Choroid plexus epithelial cell (primary cell): ENCODE data around the gene LAIR2.

Experiments used
- DNase-seq: peaks from one replicate; pipeline ENCODE4 v3.0.0-alpha.2; 2010; ENCODE audit warnings: low read depth
- H3K4me3 ChIP-seq: 2 replicates; pipeline ENCODE4 v1.5.1; 2011; ENCODE audit warnings: low read depth, mild to moderate bottlenecking, control low read depth, low read length, moderate library complexity
- CTCF ChIP-seq: conservative IDR thresholded peaks from 2 replicates; pipeline ENCODE4 v1.5.1; 2011; ENCODE audit warnings: low read depth, mild to moderate bottlenecking, control low read depth, inconsistent platforms, low read length, moderate library complexity

Gene LAIR2

GRCh38 chr19:54477650-54478049 is 25.0 kb upstream of the LAIR2 start:
- H3K4me3 ChIP-seq = no peak overlapping the region
- peak; percentile 22 for DNase-seq
- peak; percentile 31 for TF ChIP-seq CTCF

GRCh38 chr19:54478677-54479266 is 23.9 kb upstream of the LAIR2 start:
- H3K4me3 ChIP-seq = no peak overlapping the region
- peak; percentile 67 for DNase-seq
- peak; percentile 77 for TF ChIP-seq CTCF

GRCh38 chr19:54480051-54480450 is 22.6 kb upstream of the LAIR2 start:
- no peak for TF ChIP-seq CTCF
- no peak for DNase-seq
- H3K4me3 ChIP-seq = no peak overlapping the region

- TF ChIP-seq CTCF = peak; percentile 84
- peak; percentile 54 for DNase-seq
- no peak overlapping the region for H3K4me3 ChIP-seq
Measured at GRCh38 chr19:54481326-54481930, 21.2 kb upstream of the LAIR2 start.

- H3K4me3 ChIP-seq = no peak overlapping the region
- TF ChIP-seq CTCF = no peak
- DNase-seq = no peak
Measured at GRCh38 chr19:54482889-54483288, 19.7 kb upstream of the LAIR2 start.

GRCh38 chr19:54484451-54484850 is 18.2 kb upstream of the LAIR2 start:
- no peak overlapping the region for H3K4me3 ChIP-seq
- TF ChIP-seq CTCF = no peak
- no peak for DNase-seq

GRCh38 chr19:54485851-54486250 is 16.8 kb upstream of the LAIR2 start:
- H3K4me3 ChIP-seq = no peak overlapping the region
- DNase-seq = peak; percentile 23
- no peak for TF ChIP-seq CTCF
